Thyroid gland (tissue), 4 donors: ENCODE results near the gene HSPA9.

ENCODE experiments used
- POLR2A ChIP-seq, 2 donors: fragments of 450-650 bp; IDR thresholded peaks; one replicate each; pipeline ENCODE4 v1.6.1; 2017; ENCODE audit warnings: antibody characterized with exemption in 2 of 2, mild to moderate bottlenecking in 2 of 2, moderate library complexity in 1 of 2
- TF ChIP-seq, protein P1 (sequence below), 6 experiments: fragments of 200-600 bp in 3 of 6; fragments of 450-650 bp in 3 of 6; sonication (generic) in 3 of 6; IDR thresholded peaks; one replicate each; pipeline ENCODE4 v1.5.1; 2016 to 2019; ENCODE audit warnings: antibody characterized with exemption in 6 of 6, mild to moderate bottlenecking in 2 of 6, inconsistent platforms in 1 of 6, moderate library complexity in 1 of 6

DNA sequence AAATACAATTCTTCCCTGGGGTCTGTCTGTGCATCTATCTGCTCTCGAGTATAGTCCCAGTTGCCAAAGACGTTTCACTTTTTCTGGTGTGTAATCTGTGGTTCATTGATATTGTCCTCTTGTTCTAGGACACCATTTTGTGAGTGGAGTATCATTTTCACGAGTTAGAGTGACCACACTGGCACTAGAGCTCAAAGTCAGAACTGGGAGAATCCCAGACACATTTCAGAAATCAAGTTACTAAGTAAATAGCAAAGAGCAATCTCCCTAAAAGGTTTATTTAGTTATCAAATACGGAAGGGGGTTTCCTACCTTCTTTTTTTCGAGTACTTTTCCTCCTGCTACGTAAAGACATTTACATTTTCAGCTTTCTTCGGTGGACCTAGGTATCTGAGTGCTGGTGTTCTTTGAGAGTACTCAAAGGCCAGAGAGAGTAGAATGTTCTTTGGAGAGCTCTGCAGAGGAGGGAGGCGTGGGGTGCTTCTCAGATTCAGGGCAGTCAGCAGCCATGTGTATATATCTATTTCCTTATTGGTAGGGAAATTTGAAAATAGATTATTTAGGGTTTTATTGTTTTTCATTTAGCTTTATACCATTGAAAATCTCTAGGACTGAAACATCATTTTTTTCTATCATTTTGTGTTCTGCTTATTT, 8.9 kb upstream of the HSPA9 start:
- TF ChIP-seq, protein P1, sequence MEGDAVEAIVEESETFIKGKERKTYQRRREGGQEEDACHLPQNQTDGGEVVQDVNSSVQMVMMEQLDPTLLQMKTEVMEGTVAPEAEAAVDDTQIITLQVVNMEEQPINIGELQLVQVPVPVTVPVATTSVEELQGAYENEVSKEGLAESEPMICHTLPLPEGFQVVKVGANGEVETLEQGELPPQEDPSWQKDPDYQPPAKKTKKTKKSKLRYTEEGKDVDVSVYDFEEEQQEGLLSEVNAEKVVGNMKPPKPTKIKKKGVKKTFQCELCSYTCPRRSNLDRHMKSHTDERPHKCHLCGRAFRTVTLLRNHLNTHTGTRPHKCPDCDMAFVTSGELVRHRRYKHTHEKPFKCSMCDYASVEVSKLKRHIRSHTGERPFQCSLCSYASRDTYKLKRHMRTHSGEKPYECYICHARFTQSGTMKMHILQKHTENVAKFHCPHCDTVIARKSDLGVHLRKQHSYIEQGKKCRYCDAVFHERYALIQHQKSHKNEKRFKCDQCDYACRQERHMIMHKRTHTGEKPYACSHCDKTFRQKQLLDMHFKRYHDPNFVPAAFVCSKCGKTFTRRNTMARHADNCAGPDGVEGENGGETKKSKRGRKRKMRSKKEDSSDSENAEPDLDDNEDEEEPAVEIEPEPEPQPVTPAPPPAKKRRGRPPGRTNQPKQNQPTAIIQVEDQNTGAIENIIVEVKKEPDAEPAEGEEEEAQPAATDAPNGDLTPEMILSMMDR (IDR thresholded peaks at IDR 0.05), result no peak
- no peak for TF ChIP-seq POLR2A (IDR thresholded peaks at IDR 0.05)
